Measurements from ENCODE around the gene TMEM255B. TPM values are rescaled to one million over a fixed set of nuclear protein-coding genes. Genes with fewer than 3 reads are reported as not detected.

The TMEM255B gene
- polyA plus RNA-seq, 4 donors = 2.9 to 9.4 (median 6.1) TPM

GRCh38 chr13:113856716-113857065, 97.7 kb downstream of the TMEM255B start:
- no peak for DNase-seq (ENCODE audit: low read depth in 4 of 4, low spot score in 3 of 4)

GRCh38 chr13:113857531-113858195, 98.6 kb downstream of the TMEM255B start:
- DNase-seq (ENCODE audit: low read depth in 4 of 4, low spot score in 3 of 4) = no peak

- no peak for DNase-seq (ENCODE audit: low read depth in 4 of 4, low spot score in 3 of 4)
Measured at GRCh38 chr13:113859311-113860050, 100.5 kb downstream of the TMEM255B start.

- no peak for DNase-seq (ENCODE audit: low read depth in 4 of 4, low spot score in 3 of 4)
Measured at GRCh38 chr13:113860051-113860664, 101.1 kb downstream of the TMEM255B start.

- DNase-seq (ENCODE audit: low read depth in 4 of 4, low spot score in 3 of 4) = no peak
Measured at GRCh38 chr13:113860665-113861432, 101.8 kb downstream of the TMEM255B start.

GRCh38 chr13:113861433-113862030, 102.5 kb downstream of the TMEM255B start:
- no peak for DNase-seq (ENCODE audit: low read depth in 4 of 4, low spot score in 3 of 4)

GRCh38 chr13:113862191-113862930, 103.3 kb downstream of the TMEM255B start:
- DNase-seq (ENCODE audit: low read depth in 4 of 4, low spot score in 3 of 4) = no peak

- DNase-seq (ENCODE audit: low read depth in 4 of 4, low spot score in 3 of 4) = no peak
Measured at GRCh38 chr13:113862931-113863523, 104.0 kb downstream of the TMEM255B start.

- DNase-seq (ENCODE audit: low read depth in 4 of 4, low spot score in 3 of 4) = no peak
Measured at GRCh38 chr13:113863524-113864272, 104.7 kb downstream of the TMEM255B start, which contains the start of gene GAS6. TSS of gene GAS6 (minus strand) at chr13:113864076. CDS start at chr13:113863920, 156 bp downstream.

GRCh38 chr13:113864273-113864890, 105.4 kb downstream of the TMEM255B start:
- no peak for DNase-seq (ENCODE audit: low read depth in 4 of 4, low spot score in 3 of 4)

GRCh38 chr13:113865427-113865826, 106.4 kb downstream of the TMEM255B start:
- no peak for DNase-seq (ENCODE audit: low read depth in 4 of 4, low spot score in 3 of 4)

Other genes starting within 250 kb of the TMEM255B start
- gene TFDP1, start 174.5 kb upstream of the TMEM255B start, polyA plus RNA-seq (ENCODE audit: insufficient read length in 4 of 4) = 10 to 100 TPM; 85.0 to 92.6 (median 86.9) TPM
- under 1 TPM; 0.20 to 0.56 (median 0.43) TPM for gene ATP4B, start 101.0 kb upstream of the TMEM255B start, polyA plus RNA-seq (ENCODE audit: insufficient read length in 4 of 4)
- gene GRK1, start 92.0 kb upstream of the TMEM255B start, polyA plus RNA-seq (ENCODE audit: insufficient read length in 4 of 4) = under 1 TPM; 0.07 to 0.26 (median 0.14) TPM
- 10 to 100 TPM; 23.6 to 57.1 (median 29.3) TPM for gene GAS6, start 104.8 kb downstream of the TMEM255B start, polyA plus RNA-seq (ENCODE audit: insufficient read length in 4 of 4)
- gene C13orf46, start 214.8 kb downstream of the TMEM255B start, polyA plus RNA-seq (ENCODE audit: insufficient read length in 4 of 4) = under 1 TPM; 0.04 to 0.23 (median 0.14) TPM